Amniotic epithelial cell (primary cell): ENCODE results near the gene SATB1.

ENCODE experiments used
- DNase-seq: peaks from one replicate; pipeline ENCODE4 v3.0.0-alpha.2; 2010; ENCODE audit warnings: low read depth

Gene SATB1

DNA sequence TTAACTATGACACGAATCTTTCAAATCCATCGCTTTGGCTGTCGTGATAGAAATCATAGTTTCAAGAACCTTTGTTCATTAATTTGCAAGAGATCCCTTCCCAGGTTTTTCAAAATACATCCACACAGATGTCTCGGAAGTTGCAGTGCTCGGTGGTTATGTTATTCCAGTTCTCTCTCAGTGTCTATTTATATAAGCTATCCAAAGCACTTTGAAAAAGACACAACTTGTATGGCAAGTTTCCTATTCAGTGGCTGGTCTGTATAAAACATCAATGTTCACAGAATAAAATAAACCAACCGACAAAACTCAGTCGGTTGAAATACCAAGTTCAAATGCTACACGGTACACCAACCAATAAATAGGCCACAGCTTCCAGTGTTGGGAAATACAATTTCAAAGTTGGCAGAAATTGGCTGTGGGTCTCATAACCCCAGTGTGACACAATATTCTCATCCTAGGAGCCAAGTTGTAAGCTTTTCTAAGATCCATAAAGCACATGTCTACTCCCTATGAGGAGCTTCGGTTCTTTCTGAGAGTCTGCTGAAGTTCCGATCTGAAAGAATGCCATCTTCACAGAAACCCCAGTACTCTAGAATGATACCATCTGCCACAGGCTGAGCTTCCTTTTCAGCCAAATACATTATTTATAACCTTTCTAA lies 23.7 kb downstream of the SATB1 start:
- DNase-seq: no peak

GRCh38 chr3:18398448-18398847 lies 26.7 kb downstream of the SATB1 start:
- DNase-seq: no peak

- DNase-seq: no peak
These were observed 28.7 kb downstream of the SATB1 start for GRCh38 chr3:18396428-18396827.

- no peak for DNase-seq
These were observed 30.6 kb downstream of the SATB1 start for GRCh38 chr3:18394384-18394995.

GRCh38 chr3:18393906-18394305 lies 31.2 kb downstream of the SATB1 start:
- DNase-seq: peak; percentile 3

GRCh38 chr3:18390024-18390660 lies 35.0 kb downstream of the SATB1 start:
- no peak for DNase-seq

DNA sequence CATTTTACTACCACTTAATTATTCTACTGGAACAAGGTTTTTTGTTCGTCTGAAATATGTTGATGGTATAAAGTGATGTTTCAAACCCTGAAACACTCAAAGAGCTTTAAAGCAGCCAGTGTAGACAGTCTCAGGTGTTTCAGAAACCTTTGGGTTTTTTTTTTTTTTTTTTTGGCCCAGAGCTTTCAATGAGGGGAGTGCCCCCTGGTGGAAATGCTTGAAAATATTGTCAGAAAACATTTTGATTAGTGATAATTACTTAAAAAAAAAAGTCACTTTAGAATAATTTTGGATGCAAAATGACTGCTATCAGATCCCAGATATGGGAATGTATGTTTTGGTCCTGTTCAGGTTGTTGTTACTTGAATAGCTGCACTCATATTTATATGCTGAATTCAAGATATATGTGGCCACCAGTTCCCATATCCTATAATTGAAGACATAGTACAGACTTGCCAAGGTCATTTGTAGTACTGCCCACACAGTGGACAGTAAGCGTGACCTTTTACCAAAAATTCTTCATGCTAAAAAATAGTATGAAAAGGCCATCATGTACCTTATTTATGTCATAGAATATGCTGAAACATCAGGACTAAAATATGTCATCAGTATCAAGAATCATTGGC lies 35.9 kb downstream of the SATB1 start:
- no peak for DNase-seq

DNA sequence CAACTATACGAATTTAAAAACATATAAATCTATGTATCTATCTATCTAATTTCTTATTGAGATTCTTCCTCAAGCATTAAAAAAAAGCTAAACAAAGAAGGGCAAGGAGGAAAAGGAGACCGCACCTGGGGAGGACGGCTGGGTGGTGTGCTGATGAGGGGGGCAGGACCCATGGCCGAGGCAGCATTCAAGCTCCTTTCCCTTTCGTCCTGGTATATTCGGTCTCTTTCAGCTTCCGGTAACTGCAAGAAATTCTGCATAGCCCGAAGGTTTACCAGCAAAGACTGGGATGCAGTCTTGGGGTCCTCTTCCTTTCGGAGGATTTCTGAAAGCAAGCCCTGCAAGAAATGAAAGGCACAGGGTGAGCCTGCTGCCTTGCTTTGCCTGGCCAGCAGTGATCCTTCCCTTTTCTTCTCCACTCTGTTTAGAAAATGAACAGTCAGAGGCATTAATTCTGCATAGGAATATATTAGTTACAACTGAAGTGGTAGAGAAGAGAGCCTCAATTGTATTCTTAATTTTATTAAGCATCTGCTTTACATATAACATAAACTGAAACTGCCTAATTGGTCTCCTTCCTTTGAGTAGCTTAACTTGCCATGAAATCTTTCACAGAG lies 38.8 kb downstream of the SATB1 start:
- DNase-seq: no peak

DNA sequence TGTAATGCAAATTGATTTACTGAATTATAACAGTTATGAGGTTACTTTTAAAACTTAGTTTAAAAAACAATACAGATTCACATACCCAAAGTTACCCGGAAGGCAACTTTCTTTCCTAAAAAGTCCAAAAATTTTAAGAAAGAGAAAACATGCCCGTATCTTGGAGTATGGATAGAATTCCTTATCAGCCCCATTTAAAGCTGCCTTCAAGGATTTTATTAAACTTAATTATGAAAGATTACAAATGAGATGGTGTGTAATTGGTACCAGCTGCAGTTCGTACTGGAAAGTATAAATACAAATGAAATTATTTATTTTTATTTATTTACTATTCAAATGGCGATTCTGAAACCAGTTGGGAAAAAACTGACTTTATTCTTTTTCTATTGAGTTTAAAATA lies 39.4 kb downstream of the SATB1 start:
- no peak for DNase-seq

DNA sequence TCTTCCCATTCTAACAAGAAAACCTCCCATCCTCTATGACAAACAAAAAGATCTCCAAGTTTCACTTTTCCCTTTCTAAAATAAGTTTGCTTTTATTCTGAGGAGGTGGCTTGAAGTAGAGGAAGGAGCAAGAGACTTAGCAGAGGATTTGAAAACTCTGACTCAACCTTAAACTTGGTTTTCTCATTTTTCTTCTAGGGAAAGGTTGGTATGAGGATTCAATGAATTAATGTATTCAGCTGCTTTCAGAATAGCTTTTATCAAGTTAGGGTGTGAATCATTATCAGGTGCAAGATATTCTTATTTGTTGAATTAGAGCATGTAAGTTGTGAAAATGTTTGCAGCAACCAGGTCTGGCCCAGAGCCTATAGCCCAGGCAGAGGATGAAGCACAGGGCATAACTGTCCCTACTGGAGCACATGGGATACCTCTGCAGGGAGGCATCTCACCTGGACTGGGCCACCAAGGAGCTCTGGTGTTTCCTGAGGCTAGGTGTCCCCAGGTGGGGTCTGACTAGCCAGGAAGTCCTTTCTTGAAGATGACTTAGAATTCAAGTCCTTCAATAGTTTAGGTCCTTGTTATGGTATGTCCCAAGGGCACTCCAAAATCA lies 42.3 kb downstream of the SATB1 start:
- no peak for DNase-seq

DNA sequence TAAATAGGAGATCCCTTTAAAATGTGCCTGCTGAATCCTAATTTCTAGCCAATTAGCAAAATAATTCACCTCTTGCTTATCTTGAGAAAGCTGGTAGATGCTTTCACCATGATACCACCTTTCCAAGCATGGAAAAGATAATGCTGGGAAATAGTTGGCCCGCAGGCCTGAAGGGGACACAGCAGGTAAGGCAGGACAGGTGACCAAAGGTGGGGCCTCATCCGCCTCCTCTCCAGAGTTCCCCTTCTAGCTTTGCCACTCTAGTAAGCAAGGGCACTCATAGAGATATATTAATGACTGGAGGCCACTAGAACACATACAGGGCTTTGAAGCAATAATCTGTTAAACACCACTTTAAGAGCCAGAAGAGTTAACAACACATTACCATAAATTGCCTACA lies 45.5 kb downstream of the SATB1 start:
- DNase-seq: no peak

- DNase-seq: no peak
These were observed 46.9 kb downstream of the SATB1 start for GRCh38 chr3:18378218-18378617.

- no peak for DNase-seq
These were observed 48.5 kb downstream of the SATB1 start for GRCh38 chr3:18376682-18377081.

- DNase-seq: no peak
These were observed 52.2 kb downstream of the SATB1 start for GRCh38 chr3:18372786-18373405.

DNA sequence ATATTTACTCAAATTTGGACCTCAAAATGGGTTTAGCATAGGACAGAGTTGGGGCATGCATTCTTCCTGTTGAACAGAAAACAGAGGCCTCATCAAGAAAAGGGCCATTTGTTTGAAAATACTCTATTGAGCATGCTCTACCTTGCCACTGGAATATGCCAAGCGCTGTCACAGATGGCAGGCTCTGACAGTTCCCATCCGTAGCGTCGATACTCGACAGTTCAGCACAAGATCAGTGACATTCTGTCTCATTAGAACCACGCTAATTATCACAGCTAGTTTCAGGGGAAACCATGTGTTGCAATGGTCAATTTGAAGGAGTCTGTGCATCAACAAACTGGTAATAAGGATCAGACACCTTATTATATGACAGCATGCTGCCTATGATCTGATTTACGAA lies 54.5 kb downstream of the SATB1 start:
- DNase-seq: no peak

DNA sequence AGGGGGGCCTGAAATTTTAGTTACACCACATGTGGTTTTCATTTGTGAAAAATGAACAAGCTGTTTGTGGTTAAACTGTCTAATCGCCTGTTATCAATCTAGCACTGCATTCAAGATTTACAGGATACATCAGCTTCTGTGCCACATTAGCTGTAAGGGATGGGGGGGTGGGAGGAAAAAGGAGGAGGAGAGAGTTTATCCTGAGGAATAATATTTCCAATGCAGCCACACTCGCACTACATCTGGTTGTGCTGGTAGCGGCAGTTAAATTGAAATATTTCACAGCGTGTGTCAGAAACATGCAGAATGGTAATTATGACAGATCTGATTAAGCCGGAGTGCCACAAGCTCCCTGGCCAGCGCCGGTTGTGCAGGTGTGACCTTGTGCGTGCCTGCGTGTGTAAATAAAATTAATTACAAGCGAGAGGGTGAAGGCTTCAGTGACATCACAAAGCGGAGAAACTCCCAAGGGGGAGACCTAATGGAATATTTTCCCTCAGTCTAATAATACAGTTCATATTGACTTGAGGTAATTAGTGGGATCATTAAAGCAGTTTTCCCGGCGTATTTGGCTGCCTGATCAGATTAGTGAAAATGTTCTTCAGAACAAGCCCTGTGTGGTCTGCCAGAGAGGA lies 55.5 kb downstream of the SATB1 start:
- no peak for DNase-seq

DNA sequence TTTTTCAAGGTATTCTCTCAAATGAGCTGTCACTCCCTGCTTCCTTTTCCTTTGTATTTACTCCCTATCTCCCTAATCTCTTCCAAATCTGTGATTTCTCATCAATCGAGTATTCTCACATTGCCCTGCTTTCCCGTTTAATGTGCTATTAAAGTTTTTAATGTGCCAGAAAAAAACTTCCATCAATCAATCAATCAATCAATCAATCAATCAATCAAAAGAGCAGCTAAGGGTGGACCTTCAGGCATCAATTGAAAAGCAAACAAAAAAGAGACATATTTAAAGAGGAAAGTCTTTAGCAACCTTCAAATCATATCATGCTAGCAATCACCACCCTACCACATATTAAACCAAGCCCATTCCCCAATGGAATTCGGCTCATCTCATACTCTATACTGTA lies 58.9 kb downstream of the SATB1 start:
- no peak for DNase-seq

DNA sequence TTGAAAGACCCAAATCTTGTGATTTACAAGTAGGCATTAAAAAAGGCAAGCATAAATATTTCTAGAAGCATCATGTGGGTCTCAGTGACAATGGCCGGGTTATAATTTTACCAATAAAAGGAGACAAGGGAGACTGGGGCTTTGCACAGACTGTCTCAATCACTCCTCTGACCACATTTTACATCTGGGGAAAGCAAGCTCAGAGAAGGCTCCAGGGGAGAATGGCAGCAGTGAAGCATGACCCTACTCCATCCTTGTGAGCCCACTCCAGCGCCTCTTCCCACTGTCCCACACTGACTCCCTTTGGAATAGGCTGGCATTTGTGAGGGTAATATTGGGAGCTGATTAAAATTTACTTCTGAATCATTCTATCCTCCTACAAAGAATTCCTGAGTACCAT lies 61.8 kb downstream of the SATB1 start:
- no peak for DNase-seq

DNA sequence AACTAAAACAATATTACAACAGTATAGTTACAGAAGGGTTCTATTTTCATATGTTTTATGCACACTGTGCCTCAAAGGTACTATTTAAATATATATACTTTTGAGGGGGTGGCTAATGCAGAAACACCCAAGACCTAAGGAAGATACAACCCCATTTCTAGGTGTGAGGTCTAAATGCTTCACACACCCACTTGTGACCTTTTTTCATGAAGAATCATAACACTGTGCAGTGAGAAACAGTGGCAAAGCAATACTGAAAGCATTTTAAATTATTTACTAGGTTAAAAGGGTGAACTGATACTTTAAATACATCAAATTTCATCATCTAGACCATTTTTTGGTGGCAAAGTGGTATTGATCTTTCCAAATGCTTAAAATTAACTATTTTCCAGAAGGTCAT lies 67.4 kb downstream of the SATB1 start:
- DNase-seq: no peak

GRCh38 chr3:18355832-18356231 lies 69.3 kb downstream of the SATB1 start:
- no peak for DNase-seq

DNA sequence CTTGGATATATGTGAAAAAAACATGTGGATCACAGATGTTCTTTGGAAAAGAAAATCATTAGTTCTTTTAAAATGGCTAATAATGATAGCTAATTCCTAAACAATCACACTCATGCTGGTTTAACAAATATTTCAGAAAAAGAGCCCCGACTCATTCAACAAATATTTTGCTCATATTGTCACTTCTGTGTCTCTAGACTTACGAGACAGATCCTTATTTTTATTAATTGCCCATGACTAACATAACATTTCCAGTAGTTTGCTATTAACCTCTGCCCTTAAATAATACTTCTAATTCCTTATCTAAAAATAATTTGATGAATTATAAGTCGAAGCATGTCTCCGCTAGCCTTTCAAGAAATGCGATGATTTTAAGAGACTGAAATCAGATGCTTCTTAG lies 70.4 kb downstream of the SATB1 start:
- no peak for DNase-seq
